ENCODE results near the gene DUSP3.

GRCh38 chr17:43767053-43767712 lies 11.6 kb downstream of the DUSP3 start:
- no peak for TF ChIP-seq CTCF (IDR thresholded peaks at IDR 0.05)
- TF ChIP-seq EZH2 (IDR thresholded peaks at IDR 0.05; ENCODE audit: borderline replicate concordance, insufficient read depth, low read depth, low read length, poor library complexity, severe bottlenecking) = no peak
